Tibial artery (tissue), 4 donors: ENCODE measurements around the gene USH1C.

Experiments
- DNase-seq, 2 donors: peaks; one replicate each; pipeline ENCODE4 v3.0.0-alpha.2; 2019
- H3K27ac ChIP-seq, 2 donors: fragments of 200-600 bp; sonication (generic) in 1 of 2; 1 replicate in 1 of 2; 2 replicates in 1 of 2; pipeline ENCODE4 v1.5.1; 2018 to 2019; ENCODE audit warnings: mild to moderate bottlenecking in 1 of 2
- H3K27me3 ChIP-seq, 2 donors: fragments of 200-600 bp; sonication (generic) in 1 of 2; one replicate each; pipeline versions ENCODE4 v1.5.1 to v1.6.0; 2016 to 2019
- H3K36me3 ChIP-seq, 3 donors: fragments of 200-600 bp; sonication (generic) in 2 of 3; one replicate each; pipeline ENCODE4 v1.5.1; 2016 to 2019; ENCODE audit warnings: mild to moderate bottlenecking in 2 of 3
- H3K4me1 ChIP-seq, 4 donors: fragments of 200-600 bp; sonication (generic) in 2 of 4; 1 replicate in 3 of 4; 2 replicates in 1 of 4; pipeline ENCODE4 v1.5.1; 2016 to 2019
- H3K4me3 ChIP-seq, 2 donors: fragments of 200-600 bp; sonication (generic) in 1 of 2; 1 replicate in 1 of 2; 2 replicates in 1 of 2; pipeline ENCODE4 v1.5.1; 2018 to 2019; ENCODE audit warnings: mild to moderate bottlenecking in 2 of 2
- H3K9me3 ChIP-seq, 3 donors: fragments of 200-600 bp; sonication (generic) in 1 of 3; one replicate each; pipeline ENCODE4 v1.5.1; 2016 to 2019
- intact Hi-C: fragments of 100-400 bp; cut with DNase I; formaldehyde crosslinking; loops from one replicate; pipeline ENCODE4 v1.15.0; 2023; ENCODE audit warnings: low total_unique reads
- TF ChIP-seq, protein P1 (sequence below), 2 experiments: fragments of 200-600 bp in 1 of 2; fragments of 450-650 bp in 1 of 2; IDR thresholded peaks; one replicate each; pipeline ENCODE4 v1.5.1; 2017 to 2019; ENCODE audit warnings: antibody characterized with exemption in 2 of 2, mild to moderate bottlenecking in 1 of 2, moderate library complexity in 1 of 2

USH1C gene

DNA sequence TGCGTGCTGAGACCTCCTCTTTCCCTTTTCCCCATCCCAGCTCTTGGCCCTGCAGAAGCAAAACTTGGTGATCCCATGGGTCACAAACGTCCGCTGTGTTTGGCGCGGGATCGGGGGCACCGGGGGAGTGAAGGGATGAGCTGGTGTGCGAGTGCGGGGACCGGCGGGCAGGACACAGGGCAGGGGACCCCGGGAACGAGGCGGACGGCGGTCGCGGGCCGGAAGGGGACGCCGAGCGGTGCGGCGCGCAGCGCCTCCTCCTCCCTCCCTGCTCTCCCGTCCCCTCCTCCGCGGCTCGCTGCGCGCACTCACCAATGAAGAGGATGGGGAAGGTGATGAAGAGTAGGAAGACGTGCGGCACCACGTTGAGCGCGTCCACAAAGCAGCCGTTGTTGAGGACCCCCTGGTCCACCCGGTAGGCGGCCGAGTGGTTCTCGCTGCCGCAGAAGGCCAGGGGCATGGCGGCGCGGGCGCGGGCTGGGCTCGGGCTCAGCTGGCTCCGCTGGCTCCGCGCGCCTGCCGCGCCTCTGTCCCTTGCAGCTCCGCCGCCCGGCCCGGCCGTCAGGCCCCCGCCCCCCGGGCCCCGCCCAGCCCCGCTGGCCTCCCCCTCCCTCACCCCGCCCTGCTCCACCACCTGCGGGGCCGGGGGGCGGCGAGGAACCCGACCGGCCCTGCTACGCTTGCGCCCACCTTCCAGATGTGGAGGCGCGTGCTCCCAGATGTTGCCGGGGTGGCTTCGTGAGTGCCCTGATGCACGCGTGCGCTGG, 67.7 kb downstream of the USH1C start, which contains the start of gene ABCC8:
TSS of gene ABCC8 (minus strand) at position 529 of the 767 bp plus-strand sequence. CDS start at position 460, 69 bp downstream.
- H3K27me3 ChIP-seq = peaks cover 0 to 68% of the 10 kb centered on the region in 2 donors

DNA sequence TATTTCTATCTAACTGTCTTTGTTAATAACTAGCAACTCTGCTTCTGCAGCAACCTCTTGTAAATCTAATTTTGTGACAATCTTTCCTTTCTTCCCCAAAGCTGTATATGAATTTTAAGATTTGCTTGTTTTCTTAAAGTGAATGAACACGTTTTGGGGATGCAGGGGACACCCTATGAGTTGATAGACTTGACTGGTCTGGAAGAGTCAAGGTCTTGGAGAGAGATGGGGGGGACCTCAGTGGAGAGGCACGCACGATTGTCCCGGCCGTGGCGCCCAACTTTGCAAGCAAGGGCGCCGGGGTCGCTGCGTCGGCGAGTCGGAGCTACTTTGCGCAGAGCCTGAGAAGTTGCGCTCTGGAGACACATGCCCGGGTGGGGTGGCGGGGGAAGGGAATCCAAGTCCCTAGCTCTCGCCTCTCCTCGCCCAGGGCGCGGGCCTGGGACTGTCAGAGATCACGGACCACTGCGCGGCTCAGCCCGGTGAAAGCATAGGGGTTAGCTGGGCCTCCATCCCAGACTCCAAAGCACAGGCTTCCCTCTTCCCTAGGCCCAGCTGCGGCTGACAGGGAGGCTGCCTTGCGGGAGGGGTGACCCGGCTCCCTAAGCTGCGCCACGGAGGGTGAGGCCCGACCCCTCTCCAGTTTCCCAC, 68.4 kb downstream of the USH1C start:
- H3K27me3 ChIP-seq = peaks cover 0 to 72% of the 10 kb centered on the region in 2 donors
- no peak for DNase-seq
- intact Hi-C loops = no loop called here

More for the DNA sequence above, 67.7 kb downstream of the USH1C start, which contains the start of gene ABCC8:
- Histone ChIP-seq H3K4me1 (peaks cover 0 to 19% (median 6%) of the 10 kb centered on the region in 4 donors), H3K27ac (no peak within 1 kb of the TSS), H3K9me3 (no peaks in the 10 kb centered on the region), H3K4me3 (peak within 1 kb of the TSS in 1 of 2 donors; percentile 37), H3K36me3 (no peaks in the 10 kb centered on the region)
- TF ChIP-seq, protein P1, sequence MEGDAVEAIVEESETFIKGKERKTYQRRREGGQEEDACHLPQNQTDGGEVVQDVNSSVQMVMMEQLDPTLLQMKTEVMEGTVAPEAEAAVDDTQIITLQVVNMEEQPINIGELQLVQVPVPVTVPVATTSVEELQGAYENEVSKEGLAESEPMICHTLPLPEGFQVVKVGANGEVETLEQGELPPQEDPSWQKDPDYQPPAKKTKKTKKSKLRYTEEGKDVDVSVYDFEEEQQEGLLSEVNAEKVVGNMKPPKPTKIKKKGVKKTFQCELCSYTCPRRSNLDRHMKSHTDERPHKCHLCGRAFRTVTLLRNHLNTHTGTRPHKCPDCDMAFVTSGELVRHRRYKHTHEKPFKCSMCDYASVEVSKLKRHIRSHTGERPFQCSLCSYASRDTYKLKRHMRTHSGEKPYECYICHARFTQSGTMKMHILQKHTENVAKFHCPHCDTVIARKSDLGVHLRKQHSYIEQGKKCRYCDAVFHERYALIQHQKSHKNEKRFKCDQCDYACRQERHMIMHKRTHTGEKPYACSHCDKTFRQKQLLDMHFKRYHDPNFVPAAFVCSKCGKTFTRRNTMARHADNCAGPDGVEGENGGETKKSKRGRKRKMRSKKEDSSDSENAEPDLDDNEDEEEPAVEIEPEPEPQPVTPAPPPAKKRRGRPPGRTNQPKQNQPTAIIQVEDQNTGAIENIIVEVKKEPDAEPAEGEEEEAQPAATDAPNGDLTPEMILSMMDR (IDR thresholded peaks at IDR 0.05) = no peak
- DNase-seq = no peak
- intact Hi-C loops = no loop called here

DNA sequence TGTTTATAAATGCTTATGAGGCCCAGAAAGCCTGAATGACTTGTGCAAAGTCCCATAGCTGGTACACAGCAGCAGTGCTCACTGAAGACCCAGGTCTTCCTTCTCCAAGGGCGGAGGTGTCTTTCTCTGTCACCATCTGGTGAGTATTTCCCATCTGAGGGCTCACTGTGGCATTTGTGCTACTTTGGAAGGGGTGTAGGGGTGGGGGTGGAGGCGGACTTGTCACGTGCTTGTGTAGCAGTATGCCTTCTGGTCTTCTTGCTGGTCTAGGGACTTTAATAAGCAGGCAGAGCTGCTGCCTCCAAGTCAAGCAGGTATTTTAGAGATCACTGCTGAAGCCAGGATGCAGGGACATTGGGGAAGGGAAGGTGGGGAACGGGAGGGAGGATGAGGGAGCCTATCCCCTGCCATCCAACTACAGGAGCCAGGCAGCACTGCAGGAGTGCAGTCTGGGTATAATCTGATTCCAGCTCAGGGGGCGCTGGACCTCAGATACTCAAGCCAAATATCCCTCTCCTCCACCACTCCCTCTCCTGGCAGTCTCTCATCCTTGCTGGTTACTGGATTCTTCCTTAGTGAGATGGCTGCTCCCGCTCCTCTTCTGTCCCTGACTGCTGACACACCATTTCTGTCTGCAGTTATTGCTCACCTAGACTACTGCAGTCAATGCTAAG, 71.0 kb downstream of the USH1C start:
- TF ChIP-seq, protein P1 (IDR thresholded peaks at IDR 0.05) = no peak
- Histone ChIP-seq H3K4me3 (no peak overlapping the region), H3K27ac (no peak overlapping the region), H3K9me3 (no peaks in the 10 kb centered on the region), H3K27me3 (peaks cover 0 to 58% of the 10 kb centered on the region in 2 donors), H3K4me1 (peaks cover 0 to 12% (median 6%) of the 10 kb centered on the region in 4 donors), H3K36me3 (no peaks in the 10 kb centered on the region)
- intact Hi-C loops = no loop called here
- no peak for DNase-seq

More for the DNA sequence above, 68.4 kb downstream of the USH1C start:
- TF ChIP-seq, protein P1 (IDR thresholded peaks at IDR 0.05) = no peak
- H3K4me1 ChIP-seq = peaks cover 0 to 19% (median 6%) of the 10 kb centered on the region in 4 donors
- peak overlapping the region in 1 of 2 donors; percentile 37 for H3K4me3 ChIP-seq
- H3K27ac ChIP-seq = no peak overlapping the region
- H3K9me3 ChIP-seq = no peaks in the 10 kb centered on the region
- H3K36me3 ChIP-seq = no peaks in the 10 kb centered on the region

DNA sequence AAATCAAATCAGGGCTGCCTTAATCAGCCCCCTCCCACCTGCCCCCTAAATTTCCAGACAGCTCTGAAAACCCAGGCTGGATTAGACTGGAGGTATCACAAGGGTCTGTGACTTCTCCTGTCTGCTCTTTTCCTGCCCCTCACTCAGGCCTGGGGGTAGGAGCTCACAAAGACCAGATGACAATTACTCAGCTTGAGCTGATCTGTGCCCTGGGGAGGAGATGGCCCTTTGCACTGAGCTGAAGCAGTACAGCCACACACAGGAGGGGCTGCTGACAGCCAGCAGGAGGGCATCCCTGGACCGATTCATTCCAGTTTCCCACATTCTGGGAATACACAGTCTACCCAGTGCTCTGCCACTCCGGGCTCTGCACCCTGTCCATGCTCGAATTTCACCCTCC, 71.7 kb downstream of the USH1C start:
- Histone ChIP-seq H3K27ac (no peak overlapping the region), H3K27me3 (peaks cover 0 to 51% of the 10 kb centered on the region in 2 donors), H3K4me3 (no peak overlapping the region), H3K4me1 (peaks cover 0 to 12% (median 6%) of the 10 kb centered on the region in 4 donors), H3K9me3 (no peaks in the 10 kb centered on the region), H3K36me3 (no peaks in the 10 kb centered on the region)
- no peak for DNase-seq
- intact Hi-C loops = no loop called here
- TF ChIP-seq, protein P1 (IDR thresholded peaks at IDR 0.05) = no peak

DNA sequence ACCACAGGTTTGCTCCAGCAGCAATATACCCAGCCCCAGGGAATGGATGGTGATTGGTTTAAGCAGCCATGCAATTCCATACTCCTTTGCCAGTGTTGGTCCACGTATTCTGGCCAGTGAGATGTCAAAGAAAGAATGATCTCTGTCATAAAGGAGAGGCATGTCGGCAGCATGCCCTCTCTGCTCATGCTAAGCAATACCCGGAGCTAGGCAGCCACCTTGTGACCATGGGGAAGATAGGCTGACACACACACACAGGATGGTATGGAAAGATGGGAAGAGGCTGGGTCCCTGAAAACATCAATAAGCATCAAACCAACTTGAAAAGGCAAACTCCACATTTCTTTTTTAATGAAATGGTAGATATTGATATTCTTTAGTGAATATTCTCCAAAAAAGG, 72.7 kb downstream of the USH1C start:
- H3K4me3 ChIP-seq = no peak overlapping the region
- peaks cover 0 to 7% (median 5%) of the 10 kb centered on the region in 4 donors for H3K4me1 ChIP-seq
- no peak for DNase-seq
- intact Hi-C loops = no loop called here
- no peaks in the 10 kb centered on the region for H3K9me3 ChIP-seq
- no peaks in the 10 kb centered on the region for H3K36me3 ChIP-seq
- TF ChIP-seq, protein P1 (IDR thresholded peaks at IDR 0.05) = no peak
- peaks cover 0 to 41% of the 10 kb centered on the region in 2 donors for H3K27me3 ChIP-seq
- no peak overlapping the region for H3K27ac ChIP-seq
